ENCODE data around the gene CNTN5. TPM values are rescaled to one million over a fixed set of nuclear protein-coding genes. Genes with fewer than 3 reads are reported as not detected.

The CNTN5 gene
- total RNA-seq, 2 donors from 2014 or later = 0.85 to 4.2 TPM

DNA sequence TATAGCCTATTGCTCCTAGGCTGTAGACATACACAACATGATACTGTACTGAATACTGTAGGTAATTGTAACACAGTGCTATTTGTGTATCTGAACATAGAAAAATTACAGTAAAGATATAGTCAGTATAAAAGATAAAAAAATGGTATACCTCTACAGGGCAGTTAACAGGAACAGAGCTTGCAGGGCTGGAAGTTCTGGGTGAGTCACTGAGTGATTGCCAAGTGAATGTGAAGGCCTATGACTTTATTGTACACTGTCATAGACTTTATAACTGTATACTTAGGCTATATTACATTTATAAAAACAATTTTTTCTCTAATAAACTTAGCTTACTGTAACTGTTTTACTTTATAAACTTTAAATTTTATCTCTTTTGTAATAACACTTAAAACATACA is 1334.0 kb downstream of the CNTN5 start:
- no peak for ATAC-seq (ENCODE audit: insufficient number of reproducible peaks, low FRiP score, low read depth)
- Histone ChIP-seq H3K9me3 (no peaks in the 10 kb centered on the region), H3K27ac (no peak overlapping the region), H3K4me1 (ENCODE audit: control insufficient read depth in 1 of 2, low read depth in 2 of 2) (no peaks in the 10 kb centered on the region), H3K27me3 (replicated peaks; ENCODE audit: insufficient read depth) (no peaks in the 10 kb centered on the region), H3K36me3 (no peaks in the 10 kb centered on the region), H3K4me3 (no peak overlapping the region)
- TF ChIP-seq, protein P1, sequence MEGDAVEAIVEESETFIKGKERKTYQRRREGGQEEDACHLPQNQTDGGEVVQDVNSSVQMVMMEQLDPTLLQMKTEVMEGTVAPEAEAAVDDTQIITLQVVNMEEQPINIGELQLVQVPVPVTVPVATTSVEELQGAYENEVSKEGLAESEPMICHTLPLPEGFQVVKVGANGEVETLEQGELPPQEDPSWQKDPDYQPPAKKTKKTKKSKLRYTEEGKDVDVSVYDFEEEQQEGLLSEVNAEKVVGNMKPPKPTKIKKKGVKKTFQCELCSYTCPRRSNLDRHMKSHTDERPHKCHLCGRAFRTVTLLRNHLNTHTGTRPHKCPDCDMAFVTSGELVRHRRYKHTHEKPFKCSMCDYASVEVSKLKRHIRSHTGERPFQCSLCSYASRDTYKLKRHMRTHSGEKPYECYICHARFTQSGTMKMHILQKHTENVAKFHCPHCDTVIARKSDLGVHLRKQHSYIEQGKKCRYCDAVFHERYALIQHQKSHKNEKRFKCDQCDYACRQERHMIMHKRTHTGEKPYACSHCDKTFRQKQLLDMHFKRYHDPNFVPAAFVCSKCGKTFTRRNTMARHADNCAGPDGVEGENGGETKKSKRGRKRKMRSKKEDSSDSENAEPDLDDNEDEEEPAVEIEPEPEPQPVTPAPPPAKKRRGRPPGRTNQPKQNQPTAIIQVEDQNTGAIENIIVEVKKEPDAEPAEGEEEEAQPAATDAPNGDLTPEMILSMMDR (IDR thresholded peaks at IDR 0.05) = no peak
- DNase-seq (ENCODE audit: low spot score) = no peak

- H3K36me3 ChIP-seq = no peaks in the 10 kb centered on the region
- ATAC-seq (ENCODE audit: insufficient number of reproducible peaks, low FRiP score, low read depth) (no peak), DNase-seq (ENCODE audit: low spot score) (no peak)
- no peaks in the 10 kb centered on the region for H3K9me3 ChIP-seq
- H3K4me1 ChIP-seq (ENCODE audit: control insufficient read depth in 1 of 2, low read depth in 2 of 2) = no peaks in the 10 kb centered on the region
- TF ChIP-seq, protein P1 (IDR thresholded peaks at IDR 0.05) = no peak
- no peak overlapping the region for H3K27ac ChIP-seq
- H3K27me3 ChIP-seq (replicated peaks; ENCODE audit: insufficient read depth) = no peaks in the 10 kb centered on the region
- H3K4me3 ChIP-seq = no peak overlapping the region
Observed at GRCh38 chr11:100356035-100356434, 1335.3 kb downstream of the CNTN5 start.

- TF ChIP-seq, protein P1 (IDR thresholded peaks at IDR 0.05) = no peak
- DNase-seq (ENCODE audit: low spot score) = no peak
- Histone ChIP-seq H3K27me3 (replicated peaks; ENCODE audit: insufficient read depth) (no peaks in the 10 kb centered on the region), H3K27ac (no peak overlapping the region), H3K4me3 (no peak overlapping the region), H3K9me3 (peaks cover under 1% of the 10 kb centered on the region), H3K4me1 (ENCODE audit: control insufficient read depth in 1 of 2, low read depth in 2 of 2) (no peaks in the 10 kb centered on the region), H3K36me3 (no peaks in the 10 kb centered on the region)
- no peak for ATAC-seq (ENCODE audit: insufficient number of reproducible peaks, low FRiP score, low read depth)
Observed at GRCh38 chr11:100359281-100359680, 1338.5 kb downstream of the CNTN5 start.

DNA sequence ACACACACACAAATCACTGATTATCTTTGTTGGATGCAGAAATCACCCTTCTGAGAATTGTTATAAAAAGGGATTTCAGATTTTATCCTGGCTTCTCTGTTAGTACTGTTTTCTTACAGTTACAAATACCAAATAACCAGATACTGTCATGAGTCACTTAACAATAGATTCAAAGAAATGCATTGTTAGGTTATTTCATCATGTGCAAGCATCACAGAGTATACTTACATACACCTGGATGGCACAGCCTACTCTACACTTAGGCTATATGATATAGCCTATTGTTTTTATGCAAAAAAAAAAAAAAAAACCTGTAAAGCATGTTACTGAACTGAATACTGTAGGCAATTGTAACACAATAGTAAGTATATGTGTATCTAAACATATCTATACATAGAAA is 1347.1 kb downstream of the CNTN5 start:
- no peaks in the 10 kb centered on the region for H3K36me3 ChIP-seq
- H3K4me1 ChIP-seq (ENCODE audit: control insufficient read depth in 1 of 2, low read depth in 2 of 2) = no peaks in the 10 kb centered on the region
- ATAC-seq (ENCODE audit: insufficient number of reproducible peaks, low FRiP score, low read depth) = no peak
- TF ChIP-seq, protein P1 (IDR thresholded peaks at IDR 0.05) = no peak
- DNase-seq (ENCODE audit: low spot score) = no peak
- H3K27ac ChIP-seq = no peak overlapping the region
- H3K4me3 ChIP-seq = no peak overlapping the region
- no peaks in the 10 kb centered on the region for H3K27me3 ChIP-seq (replicated peaks; ENCODE audit: insufficient read depth)
- H3K9me3 ChIP-seq = peaks cover 17% of the 10 kb centered on the region

DNA sequence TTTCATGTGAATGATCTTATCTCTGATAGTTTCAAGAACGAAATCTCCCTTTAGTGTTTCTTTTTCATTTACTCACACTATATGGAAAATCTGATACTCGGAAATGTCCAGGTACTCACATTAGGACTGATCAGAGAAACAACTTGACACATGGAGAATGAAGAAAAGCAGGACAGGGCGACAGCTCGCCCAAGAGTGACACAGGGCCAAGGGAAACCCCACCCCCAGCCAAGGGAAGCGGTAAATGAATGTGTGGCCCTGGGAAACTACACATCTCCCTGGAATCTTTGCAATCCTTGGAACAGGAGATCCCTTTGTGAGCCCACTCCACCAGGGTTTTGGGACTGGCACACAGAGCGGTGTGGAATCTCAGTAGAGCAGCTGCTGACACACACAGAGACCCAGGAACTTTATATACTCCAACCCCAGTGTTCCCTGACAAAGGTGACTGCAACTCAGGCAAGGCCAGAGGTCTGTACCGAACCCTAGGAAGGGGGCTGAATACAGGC is 1362.7 kb downstream of the CNTN5 start:
- no peak for DNase-seq (ENCODE audit: low spot score)
- ATAC-seq (ENCODE audit: insufficient number of reproducible peaks, low FRiP score, low read depth) = no peak

More for the DNA sequence above, 1362.7 kb downstream of the CNTN5 start:
- Histone ChIP-seq H3K27ac (no peak overlapping the region), H3K27me3 (replicated peaks; ENCODE audit: insufficient read depth) (no peaks in the 10 kb centered on the region), H3K4me1 (ENCODE audit: control insufficient read depth in 1 of 2, low read depth in 2 of 2) (no peaks in the 10 kb centered on the region), H3K36me3 (no peaks in the 10 kb centered on the region), H3K9me3 (no peaks in the 10 kb centered on the region), H3K4me3 (no peak overlapping the region)
- TF ChIP-seq, protein P1 (IDR thresholded peaks at IDR 0.05) = no peak

Measured in thoracic aorta (tissue), 2 donors.